ENCODE results near the gene ESPNL.
"Not testable (repeated sequence)": the region's sequence is repeated elsewhere in the genome, so short reads cannot be mapped to it uniquely, and the experiment has no call there.

ESPNL gene

DNA sequence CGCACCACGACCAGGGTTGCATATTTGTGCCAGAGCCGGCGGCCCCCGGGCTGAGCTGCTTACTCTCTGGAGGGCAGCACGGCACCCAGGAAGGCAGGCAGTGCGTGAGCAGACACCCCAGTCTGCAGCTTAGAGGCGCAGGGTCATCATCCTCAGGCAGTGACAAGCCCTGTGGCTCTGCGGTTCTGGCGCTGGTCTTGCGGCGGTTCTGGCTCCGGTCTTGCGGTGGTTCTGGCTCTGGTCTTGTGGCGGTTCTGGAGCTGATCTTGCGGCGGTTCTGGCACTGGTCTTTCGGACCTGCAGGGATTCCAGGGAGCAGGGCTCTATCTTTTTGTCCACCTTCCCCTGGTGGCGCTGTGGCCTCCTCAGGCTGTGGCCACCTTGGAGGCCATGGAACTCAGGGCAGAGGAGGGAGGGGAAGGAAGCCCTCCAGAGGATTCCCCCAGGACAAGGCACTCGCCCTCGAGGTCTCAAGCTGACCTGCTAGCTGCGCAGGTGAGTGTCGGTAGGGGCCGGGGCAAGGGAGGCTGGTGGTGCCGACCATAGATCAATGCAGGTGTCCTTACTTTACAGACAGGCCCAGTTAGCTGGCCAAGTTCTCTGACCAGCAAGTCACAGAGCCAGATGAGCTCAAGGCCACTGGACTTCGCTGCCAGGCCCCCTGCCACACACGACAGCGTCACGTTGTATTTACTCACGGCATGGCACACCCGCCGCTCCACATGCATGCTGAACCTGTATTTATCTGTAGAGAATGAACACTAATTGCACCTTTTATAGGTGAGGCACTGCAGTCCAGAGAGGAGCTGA lies 14.9 kb downstream of the ESPNL start:
- DNase-seq (ENCODE audit: low spot score): no peak

DNA sequence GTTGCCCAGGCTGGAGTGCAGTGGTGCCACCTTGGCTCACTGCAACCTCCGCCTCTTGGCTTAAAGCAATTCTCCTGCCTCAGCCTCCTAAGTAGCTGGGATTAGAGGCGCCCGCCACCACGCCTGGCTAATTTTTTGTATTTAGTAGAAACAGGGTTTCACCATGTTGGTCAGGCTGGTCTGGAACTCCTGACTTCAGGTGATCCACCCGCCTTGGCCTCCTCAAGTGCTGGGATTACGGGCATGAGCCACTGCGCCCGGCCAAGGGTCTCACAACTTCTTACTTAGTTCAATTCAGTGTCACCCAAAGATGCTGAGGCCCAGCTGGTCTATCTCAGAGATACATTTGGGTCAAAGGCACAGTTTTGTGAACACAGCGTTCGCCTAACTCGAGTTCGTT lies 15.6 kb downstream of the ESPNL start:
- DNase-seq (ENCODE audit: low spot score): not testable (repeated sequence)

DNA sequence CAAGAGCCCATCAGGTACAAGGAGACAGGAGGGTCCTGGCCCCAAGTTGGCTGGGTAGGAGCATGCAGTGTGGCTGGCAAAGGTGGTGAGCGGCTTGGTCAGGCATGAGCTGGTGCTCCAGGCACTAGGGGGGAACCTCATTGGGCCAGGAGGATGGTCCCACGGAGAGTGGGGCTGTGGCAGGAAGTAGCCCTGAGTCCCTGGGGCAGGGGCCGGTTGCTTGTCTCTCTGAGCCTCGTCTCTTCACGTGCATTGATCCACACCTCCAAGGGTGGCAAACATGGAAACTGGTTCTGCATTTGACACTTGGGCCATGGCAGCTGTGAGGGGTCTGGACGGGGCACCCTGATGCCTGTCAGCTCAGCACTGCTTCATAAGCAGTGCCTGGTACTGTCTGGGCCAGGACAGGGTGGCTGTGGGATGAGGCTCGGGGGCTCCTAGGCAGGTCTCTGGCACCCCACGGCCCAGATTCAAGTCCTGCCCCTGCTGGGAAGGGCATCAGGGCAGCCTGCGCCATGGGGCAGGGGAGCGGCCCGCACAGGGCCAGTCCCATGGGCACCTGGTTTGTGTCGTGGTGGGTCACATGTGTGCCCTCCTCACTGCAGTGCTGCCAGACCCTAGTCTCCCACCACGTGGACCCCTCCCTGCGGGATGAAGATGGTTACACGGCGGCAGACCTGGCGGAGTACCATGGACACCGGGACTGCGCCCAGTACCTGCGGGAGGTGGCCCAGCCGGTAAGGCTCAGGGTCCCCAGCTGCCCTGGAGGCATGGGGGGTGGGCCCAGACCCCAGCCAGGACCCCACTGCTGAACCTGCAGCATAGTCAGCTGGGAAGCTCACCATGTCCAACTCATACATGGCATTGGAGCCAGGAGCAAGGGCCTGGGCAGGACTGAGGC lies 16.4 kb downstream of the ESPNL start:
- no peak for DNase-seq (ENCODE audit: low spot score)

DNA sequence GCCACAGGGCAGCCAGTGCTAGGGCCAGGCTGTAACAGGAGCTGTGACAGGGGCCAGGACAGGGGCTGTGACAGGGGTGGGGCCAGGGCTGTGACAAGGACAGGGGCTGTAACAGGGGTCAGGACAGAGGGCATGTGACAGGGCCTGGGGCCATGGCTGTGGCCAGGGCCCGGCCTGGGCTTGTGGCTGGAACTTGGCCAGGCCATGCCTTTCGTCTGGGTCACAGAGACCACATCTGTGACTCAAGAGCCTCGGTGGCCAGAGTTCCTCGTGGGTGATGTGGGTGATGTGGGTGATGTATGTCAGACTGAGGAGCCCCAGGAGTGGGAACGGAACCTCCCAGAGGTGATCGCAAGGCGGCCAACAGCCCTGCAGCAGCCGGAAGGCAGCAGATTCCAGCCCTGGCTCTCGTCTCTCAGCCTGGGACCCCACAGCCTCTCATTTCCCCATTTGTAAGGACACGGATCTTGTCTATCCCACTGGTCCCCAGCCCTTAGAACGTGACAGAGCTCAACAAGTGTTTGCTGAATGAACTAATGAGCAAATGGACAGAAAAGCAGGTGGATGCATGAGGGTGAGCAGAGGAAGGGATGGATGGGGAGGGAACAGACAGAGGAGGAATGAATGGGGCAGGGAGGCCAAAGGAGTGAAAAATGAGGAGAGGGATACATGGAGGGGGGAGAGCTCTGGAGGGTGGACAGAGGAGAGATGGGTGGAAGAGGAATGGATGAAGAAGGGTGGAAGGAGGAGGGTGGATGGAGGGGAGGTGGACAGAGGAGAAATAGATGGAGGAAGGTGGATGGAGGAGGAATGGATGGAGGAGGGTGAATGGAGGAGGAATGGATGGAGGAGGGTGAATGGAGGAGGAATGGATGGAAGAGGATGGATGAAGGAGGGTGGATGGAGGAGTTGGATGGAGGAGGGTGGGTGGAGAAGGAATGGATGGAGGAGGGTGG lies 17.3 kb downstream of the ESPNL start:
- DNase-seq (ENCODE audit: low spot score): no peak

DNA sequence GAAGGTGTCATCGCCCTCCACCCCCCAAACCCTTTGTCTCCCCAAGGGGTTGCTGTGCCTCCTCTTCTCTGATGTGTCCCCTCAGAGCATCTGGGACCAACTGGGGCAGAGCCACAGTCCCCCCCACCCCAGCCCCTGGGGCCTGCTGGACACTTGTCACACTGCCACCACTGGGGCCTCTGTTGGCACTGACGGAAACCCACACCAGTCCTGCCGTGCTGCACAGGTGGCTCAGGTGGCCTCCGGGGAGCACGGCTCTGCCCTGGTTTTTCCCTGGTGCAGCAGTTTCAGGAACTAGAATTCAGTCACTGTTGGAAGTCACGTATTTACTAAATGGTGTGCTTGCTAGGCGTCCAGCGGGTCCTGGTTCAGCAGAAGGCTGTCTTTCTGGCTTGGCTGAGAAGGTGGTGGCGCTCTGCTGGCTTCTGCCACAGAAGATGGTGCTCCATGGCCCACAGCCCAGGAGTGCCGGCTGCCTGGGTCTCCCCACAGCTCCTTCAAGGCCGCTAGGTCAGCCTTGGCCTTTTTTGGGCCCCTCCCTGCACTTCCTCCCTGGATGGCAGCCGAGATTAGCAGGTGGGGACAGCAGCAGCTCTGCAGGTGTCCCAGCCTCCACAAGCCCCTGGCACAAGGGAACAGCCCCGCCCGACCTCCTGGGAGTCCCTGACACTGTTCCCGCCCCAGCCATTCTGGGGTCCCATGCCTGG lies 19.8 kb downstream of the ESPNL start:
- DNase-seq (ENCODE audit: low spot score): no peak

DNA sequence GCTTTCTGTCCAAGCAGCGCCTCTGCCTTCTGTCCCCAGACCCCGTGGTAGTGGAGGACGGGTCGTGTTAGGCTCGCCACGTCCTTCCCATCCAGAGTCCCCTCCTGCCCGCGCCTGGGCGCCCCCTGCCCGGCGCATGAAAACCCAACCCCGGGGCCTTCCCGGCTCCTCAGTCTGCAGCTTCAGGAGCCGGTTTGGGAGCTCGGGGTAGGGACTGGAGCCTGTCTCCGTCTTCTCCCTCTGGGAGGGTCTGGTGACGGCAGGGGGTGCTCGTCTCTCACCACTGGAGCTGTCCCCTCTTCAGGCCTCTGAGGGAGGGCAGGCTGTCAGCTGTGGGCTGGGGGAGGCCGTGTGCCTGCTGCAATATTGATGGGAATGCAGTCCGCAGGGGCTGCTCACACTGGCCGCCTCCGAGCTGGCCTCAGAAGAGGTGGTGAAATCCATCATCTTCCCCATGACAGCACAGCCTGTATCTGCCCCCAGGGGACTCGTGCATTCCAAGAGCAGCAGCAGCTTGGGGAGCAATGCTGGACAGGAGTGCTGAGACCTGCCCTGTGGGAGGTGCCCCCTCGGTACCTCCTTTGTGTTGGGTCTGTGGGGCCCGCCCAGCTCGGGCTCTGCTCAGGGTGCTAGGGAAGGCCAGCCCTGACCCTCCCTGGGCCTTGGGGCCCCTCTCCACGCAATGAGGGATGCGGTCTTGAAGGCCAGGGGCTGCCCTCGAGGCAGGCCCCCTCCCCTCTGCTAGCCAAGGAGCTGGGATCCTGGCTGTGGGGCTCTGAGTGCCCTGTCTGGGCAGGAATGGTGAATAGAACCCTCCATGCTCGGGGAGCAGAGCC lies 20.5 kb downstream of the ESPNL start:
- no peak for DNase-seq (ENCODE audit: low spot score)

DNA sequence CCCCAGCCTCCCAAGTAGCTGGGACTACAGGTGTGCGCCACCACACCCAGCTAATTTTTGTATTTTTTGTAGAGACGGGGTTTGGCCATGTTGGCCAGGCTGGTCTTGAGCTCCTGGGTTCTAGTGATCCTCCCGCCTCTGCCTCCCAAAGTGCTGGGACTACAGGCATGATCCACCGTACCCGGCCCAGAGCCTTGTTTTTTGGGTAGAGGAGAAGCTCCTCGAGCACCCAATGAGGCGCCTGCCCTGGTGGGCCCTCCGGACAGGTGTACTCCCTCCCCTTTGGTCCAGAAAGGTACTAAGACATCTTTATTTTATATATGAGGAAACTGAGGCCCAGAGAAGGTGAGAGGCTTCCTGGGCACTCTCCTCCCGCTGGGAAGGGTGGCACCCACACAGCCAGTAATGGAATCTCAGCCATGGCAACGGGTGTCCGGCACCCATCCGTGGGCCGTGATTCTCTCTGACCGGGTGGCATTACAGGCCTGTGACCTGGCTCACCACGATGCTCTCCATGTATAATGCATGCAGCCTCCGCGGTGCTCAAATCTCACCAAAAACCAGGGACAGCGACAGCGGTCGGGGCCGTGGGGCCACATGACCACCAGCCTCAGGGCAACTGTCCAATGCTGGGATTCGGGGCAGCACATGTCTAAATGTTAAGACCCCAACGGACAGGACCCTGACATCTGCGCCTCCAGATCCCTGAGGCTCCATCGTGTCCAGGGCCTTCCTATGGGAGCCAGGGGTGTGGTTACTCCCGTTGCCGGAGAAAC lies 21.6 kb downstream of the ESPNL start:
- DNase-seq (ENCODE audit: low spot score): no peak

DNA sequence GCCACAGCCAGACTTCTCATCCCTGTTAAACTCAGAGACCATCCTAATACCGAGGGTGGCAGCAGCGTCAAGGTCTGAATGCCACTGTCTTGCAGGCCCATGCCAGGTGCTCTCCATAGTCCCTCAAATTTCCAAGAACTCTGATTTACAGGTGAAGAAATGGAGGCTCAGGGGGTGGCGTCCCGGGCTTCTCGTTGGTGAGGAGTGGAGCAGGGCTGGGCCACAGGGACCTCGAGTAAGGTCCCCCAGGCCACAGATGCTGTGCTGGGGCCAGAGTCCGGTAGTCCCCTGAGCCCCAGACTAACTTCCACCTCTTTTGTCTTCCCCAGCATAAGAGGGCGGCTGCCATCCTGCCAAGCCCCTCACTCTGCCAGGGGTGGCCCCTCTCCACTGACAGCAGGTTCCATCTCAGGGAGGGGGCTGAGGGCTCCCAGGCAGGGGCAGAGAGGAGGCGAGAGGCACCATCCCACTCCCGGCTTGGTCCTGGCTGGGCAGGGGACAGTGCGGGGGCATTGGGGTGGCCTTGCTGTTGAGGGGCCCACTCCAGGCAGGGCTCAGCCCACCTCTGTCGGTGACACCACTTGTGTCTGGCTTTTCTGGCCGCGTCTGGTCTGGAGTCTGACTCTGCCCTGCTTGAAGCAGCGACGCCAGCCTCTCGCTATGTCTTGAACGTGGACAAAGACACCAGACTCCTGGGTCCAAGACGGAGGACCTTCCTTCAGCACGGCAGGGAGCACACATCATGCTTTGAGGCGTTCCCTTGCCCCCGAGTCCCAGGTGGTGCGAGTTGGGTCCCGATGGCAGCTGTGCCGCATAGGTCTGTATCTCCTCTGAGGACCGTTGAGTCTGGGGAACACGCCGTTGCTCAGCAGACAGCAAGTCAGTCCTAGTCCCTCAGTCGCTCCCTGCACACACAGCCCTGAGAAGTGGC lies 22.4 kb downstream of the ESPNL start:
- DNase-seq (ENCODE audit: low spot score): no peak

DNA sequence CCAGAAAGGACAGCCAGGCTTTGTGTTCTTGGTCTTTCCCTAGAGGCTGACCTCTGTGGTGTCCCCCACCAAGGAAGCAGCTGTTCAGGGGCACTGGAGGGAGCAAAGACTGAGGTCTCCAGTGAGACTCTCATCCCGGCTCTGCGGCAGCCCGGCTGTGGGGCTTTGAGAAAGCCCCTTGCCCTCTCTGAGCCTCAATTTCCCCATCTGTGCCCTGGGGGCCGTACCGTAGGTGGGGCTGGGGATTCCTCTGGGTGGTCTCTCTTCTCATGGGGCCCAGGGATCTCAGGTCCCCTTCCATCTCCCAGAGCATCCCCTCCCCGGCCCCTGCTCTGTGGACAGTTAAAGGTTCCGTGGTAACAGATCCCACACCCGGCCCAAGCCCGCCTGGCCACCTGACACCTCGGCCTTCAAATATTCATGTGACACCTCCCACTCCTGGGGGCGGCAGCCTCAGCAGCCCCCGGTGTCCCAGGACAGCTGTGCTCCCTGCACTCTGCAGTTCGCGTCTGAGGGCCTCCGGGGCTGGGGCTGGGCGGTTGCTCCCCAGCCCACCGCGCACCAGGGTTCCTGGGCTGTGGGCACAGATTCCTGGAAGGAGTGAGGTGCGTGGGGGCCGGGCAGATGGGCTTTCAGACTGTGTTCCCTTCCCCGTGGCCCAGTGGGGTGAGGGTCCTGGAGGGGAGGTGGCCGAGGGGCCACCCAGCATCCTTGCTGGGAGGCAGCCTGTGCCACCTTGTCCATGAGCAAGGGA lies 23.3 kb downstream of the ESPNL start:
- DNase-seq (ENCODE audit: low spot score): no peak

DNA sequence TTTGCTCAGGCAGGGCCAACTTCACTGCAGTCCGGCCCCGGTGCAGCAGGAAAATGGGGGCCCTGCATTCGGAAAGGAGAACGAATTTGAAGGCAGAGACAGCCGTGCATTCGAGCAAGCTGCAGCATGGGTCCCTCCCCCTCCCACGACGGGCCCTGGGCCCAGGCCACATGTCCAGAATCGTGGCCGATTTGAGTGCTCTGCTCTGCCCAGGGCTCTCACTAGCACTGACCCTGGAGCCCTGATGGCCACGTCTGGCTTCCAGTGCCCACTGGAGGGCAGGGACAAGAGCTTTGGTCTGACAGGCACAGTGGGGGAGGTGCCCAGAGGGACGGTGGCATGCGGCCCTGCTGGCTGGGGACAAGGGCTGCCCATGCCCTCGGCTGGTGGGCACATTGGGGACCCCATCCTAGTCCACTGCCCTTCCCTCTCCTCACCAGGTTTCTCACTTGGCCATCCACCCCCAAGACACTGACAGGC lies 23.9 kb downstream of the ESPNL start:
- no peak for DNase-seq (ENCODE audit: low spot score)

DNA sequence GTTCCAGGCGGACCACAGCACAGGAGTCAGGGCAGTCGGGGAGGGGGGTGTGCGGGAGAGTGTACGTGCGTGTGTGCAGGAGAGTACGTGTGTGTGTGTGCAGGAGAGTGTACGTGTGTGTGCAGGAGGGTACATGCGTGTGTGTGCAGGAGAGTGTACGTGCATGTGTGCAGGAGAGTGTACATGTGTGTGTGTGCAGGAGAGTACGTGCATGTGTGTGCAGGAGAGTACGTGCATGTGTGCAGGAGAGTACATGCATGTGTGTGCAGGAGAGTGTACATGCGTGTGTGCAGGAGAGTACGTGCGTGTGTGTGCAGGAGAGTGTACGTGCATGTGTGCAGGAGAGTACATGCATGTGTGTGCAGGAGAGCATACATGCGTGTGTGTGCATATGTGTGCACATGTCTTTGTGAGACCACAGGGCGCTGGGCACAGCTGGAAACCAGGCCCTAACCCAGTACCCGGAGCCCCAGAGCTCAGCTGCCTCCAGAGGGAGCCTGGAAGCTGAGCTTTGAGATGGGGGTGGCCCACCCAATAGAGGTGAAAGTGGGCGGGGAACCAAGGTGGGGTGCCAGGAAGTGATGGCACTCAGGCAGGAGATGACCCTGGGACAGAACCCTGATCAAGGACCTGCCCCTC lies 24.5 kb downstream of the ESPNL start:
- DNase-seq (ENCODE audit: low spot score): no peak

DNA sequence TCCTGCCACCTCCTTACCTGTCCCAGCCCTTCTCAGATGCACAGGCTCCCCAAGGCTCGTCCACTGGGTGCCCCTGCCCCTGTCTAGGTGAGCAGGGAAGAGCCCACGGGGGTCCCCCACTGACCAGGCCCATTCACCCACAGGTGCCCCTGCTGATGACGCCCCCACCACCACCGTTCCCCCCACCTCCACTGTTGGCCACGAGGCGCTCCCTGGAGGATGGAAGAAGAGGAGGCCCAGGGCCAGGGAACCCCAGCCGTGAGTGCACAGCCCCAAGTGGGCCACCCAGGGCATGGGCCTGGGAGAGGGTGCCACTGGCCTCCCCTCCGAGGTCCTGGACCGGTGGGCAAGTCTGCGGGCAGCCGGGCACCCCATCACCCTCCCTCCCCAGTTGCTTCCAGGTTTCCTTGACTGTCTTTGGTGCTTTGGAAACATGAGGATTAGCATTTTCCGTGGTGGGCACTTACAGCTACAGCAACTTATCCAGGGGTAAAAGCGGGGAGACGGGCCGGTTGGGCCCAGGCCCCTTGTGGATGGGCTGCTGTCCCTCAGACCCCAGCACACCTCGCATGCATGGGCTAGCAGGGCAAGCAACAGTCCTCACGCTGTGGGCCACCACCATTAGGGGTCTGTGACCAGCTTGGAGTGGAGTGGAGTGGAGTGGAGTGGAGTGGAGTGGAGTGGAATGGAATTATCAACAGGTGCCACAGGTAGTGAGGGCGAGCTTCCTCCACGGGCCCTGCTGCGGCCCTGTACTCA lies 25.2 kb downstream of the ESPNL start:
- no peak for DNase-seq (ENCODE audit: low spot score)

DNA sequence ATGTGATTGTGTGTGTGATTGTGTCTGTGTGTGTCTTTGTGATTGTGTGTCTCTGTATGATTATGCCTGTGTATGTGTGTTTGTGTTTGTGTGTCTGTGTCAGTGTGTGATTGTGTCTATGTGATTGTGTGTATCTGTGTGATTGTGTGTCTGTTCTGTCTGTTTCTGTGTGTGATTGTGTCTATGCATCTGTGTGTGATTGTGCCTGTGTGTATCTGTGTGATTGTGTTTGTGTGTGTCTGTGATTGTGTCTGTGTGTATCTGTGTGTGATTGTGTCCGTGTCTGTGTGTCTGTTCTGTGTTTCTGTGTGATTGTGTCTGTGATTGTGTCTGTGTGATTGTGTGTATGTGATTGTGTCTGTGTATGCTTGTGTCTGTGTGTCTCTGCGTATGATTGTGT lies 26.2 kb downstream of the ESPNL start:
- DNase-seq (ENCODE audit: low spot score): no peak

DNA sequence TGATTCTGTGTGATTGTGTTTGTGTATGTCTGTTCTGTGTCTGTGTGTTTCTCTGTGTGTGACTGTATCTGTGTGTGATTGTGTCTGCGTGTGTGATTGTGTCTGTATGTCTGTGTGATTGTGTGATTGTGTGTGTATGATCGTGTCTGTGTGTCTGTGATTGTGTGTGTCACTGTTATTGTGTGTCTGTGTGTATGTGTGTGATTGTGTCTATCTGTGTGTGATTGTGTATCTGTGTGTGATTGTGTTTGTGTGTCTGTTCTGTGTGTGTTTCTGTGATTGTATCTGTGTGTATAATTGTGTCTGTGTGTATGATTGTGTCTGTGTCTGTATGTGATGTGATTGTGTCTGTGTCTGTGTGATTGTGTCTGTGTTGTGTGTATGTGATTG lies 26.6 kb downstream of the ESPNL start:
- DNase-seq (ENCODE audit: low spot score): no peak

DNA sequence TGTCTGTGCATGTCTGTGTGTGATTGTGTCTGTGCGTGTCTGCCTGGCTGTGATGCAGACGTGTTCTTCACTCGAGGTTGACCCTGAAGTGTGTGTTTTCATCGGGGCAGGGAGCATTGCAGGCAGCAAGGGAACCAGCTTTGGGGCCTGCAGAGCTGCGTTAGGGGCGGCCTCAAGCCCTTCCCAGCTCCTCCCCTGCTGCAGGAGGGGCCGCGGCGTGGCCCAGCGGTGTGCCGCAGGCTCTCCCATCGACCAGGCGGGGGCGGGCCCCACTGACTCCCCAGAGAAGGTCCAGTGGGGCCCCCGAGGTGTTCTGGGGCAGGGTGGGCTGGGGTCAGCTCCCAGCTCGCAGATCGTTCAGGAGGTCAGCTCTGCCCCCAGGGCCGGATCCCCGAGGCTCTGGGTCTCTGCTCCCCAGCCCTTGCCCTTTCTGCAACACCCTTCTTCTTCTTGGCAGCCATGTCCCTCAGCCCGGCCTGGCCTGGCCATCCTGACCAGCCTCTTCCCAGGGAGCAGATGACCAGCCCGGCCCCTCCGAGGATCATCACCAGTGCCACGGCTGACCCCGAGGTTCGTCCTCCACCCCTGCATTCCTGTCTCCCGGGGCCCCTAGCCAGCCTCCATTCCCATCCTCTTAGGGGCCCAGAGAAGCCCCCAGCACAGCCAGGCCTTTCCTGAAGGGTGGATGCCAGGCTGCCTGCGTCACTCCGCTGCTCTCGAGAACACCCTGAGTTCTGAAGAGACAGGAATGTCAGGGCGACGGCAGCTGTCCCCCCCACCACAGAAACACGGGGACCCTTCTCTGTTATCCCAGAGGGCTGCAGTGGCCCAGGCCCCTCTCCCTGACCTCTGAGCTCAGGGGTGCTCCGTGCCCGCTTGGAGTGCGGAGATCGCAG lies 27.3 kb downstream of the ESPNL start:
- no peak for DNase-seq (ENCODE audit: low spot score)
